Progenitor cell of endocrine pancreas (in vitro differentiated cells): Measurements from ENCODE around the gene TNRC6B. TPM values are rescaled to one million over a fixed set of nuclear protein-coding genes. Genes with fewer than 3 reads are reported as not detected.

Source experiments
- DNase-seq: peaks from one replicate; pipeline ENCODE4 v3.0.0; 2021; ENCODE audit warnings: low spot score; ENCODE audit not compliant: unreplicated experiment
- H3K27ac Mint-ChIP-seq: 2 replicates; pipeline ENCODE4 v1.8.0; 2021; ENCODE audit warnings: mild to moderate bottlenecking, moderate library complexity, mixed read lengths
- H3K27me3 Mint-ChIP-seq: 2 replicates; pipeline ENCODE4 v1.8.0; 2021; ENCODE audit warnings: mixed read lengths
- H3K36me3 Mint-ChIP-seq: 2 replicates; pipeline ENCODE4 v1.8.0; 2022; ENCODE audit warnings: mixed read lengths; ENCODE audit not compliant: insufficient read depth
- H3K4me1 Mint-ChIP-seq: 2 replicates; pipeline ENCODE4 v1.8.0; 2021; ENCODE audit warnings: low read depth, mixed read lengths
- H3K4me3 Mint-ChIP-seq: 2 replicates; pipeline ENCODE4 v1.8.0; 2021; ENCODE audit warnings: low read depth, mild to moderate bottlenecking, moderate library complexity, mixed read lengths
- H3K9me3 Mint-ChIP-seq: 2 replicates; pipeline ENCODE4 v1.8.0; 2021; ENCODE audit warnings: low read depth, mixed read lengths
- CTCF ChIP-seq: fragments of 200-600 bp; sonication (generic); IDR thresholded peaks from one replicate; pipeline ENCODE4 v1.5.0; 2021; ENCODE audit warnings: antibody characterized with exemption, mild to moderate bottlenecking; ENCODE audit not compliant: unreplicated experiment
- total RNA-seq: library from RNA; stranded (reverse); gene quantifications from 2 replicates; pipeline ENCODE4 v1.2.1, GENCODE V29; 2021

Gene TNRC6B
- total RNA-seq, 1 donor from 2014 or later: 73.2 TPM

GRCh38 chr22:40328546-40329456 is 151.1 kb downstream of the TNRC6B start:
- Mint-ChIP-seq H3K9me3 (no peaks in the 10 kb centered on the region), H3K27ac (no peak overlapping the region), H3K4me1 (peaks cover 30% of the 10 kb centered on the region), H3K27me3 (no peaks in the 10 kb centered on the region), H3K4me3 (no peak overlapping the region), H3K36me3 (peaks cover 14% of the 10 kb centered on the region)
- DNase-seq: no peak
- TF ChIP-seq CTCF: no peak

DNA sequence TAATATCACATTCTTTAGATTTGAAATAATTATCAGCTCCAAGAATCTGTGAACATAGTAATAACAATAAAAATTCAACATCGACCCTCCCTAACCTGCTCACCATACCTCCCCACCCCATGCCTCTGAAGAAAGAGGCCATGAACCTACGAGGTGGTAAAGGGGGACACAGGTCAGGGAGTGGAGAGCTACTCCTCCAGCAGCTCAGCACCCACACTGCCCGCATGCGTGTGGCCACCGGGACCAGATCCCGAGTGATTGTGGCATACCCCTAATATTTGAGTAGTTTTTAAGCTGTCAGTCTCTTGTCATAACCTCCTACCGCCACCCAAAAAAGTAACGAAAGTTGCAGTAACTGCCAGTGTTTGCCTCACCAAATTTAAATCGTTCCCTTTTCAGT is 151.7 kb downstream of the TNRC6B start:
- TF ChIP-seq CTCF: no peak
- H3K4me3 Mint-ChIP-seq: no peak overlapping the region
- no peaks in the 10 kb centered on the region for H3K9me3 Mint-ChIP-seq
- peaks cover 13% of the 10 kb centered on the region for H3K36me3 Mint-ChIP-seq
- no peak for DNase-seq
- peaks cover 30% of the 10 kb centered on the region for H3K4me1 Mint-ChIP-seq
- no peaks in the 10 kb centered on the region for H3K27me3 Mint-ChIP-seq
- no peak overlapping the region for H3K27ac Mint-ChIP-seq

DNA sequence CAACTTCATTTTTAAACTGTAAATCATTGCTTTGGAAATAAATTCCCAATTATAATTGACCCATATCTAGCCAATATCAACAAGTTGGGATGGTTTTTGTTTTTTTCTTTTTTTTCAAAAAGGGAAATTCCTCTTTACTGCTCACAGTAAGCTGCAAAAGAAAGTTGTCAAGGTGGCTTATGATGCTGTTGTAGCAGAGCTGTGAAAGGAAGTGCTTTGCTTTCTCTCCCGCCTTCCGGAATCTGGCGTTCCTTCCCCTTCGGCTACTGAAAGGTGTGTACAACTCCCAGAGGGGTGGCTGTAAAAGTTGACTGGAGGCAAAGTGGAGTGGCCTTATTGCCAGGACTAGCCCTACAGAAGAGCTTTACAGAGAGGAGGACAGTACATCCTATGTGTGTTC is 152.4 kb downstream of the TNRC6B start:
- H3K9me3 Mint-ChIP-seq: no peaks in the 10 kb centered on the region
- DNase-seq: no peak
- no peaks in the 10 kb centered on the region for H3K27me3 Mint-ChIP-seq
- H3K27ac Mint-ChIP-seq: peak overlapping the region; percentile 65
- H3K36me3 Mint-ChIP-seq: peaks cover 11% of the 10 kb centered on the region
- TF ChIP-seq CTCF: no peak
- no peak overlapping the region for H3K4me3 Mint-ChIP-seq
- H3K4me1 Mint-ChIP-seq: peaks cover 30% of the 10 kb centered on the region

DNA sequence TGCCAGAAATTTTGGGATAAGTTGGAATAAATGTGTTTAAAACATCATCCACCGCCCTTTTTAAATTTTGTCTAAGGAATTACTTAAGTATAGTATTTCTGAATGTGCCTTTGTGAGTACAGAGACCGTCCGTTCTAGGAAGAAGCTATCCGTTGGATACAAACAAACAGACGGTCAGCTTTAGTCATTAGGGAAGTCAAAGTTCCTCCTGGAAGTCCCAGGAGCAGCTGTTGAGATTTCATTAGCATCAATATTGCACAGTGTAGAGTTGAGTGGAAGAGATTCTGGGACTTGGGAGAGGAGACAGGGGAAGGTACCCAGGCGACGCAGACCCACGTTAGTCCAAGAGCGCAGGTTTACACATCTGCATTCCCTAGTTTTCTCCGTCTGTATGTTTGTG is 152.9 kb downstream of the TNRC6B start:
- no peak for TF ChIP-seq CTCF
- Mint-ChIP-seq H3K27me3 (no peaks in the 10 kb centered on the region), H3K9me3 (no peaks in the 10 kb centered on the region), H3K4me1 (peaks cover 30% of the 10 kb centered on the region), H3K36me3 (peaks cover 9% of the 10 kb centered on the region), H3K27ac (peak overlapping the region; percentile 65), H3K4me3 (no peak overlapping the region)
- no peak for DNase-seq

DNA sequence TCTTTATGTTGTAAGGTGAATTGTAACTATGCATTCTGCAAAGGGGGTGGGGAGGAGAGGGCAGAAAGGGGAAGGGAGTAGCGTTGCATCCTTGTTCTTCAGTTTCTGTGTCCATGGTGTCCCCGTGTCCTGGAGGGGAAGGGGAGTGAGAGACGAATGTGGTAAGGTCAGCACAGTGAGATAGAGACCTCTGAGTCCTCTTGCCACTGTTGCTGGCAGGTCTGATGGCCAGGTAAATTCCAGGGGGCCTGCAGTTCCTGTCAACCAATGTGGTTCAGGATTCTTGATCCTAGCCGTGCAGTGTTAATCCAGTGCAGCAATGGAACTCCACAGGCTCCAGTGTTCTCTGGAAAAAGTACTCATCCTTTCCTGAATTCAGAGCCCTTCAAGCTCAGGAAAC is 154.0 kb downstream of the TNRC6B start:
- Mint-ChIP-seq H3K4me3 (no peak overlapping the region), H3K27ac (peak overlapping the region; percentile 72), H3K4me1 (peaks cover 26% of the 10 kb centered on the region), H3K36me3 (peaks cover 9% of the 10 kb centered on the region), H3K9me3 (no peaks in the 10 kb centered on the region), H3K27me3 (no peaks in the 10 kb centered on the region)
- no peak for TF ChIP-seq CTCF
- no peak for DNase-seq
